GM19397 (cell line): ENCODE results near the gene SH3D19.
A peak's percentile ranks its signal among the peaks of the same experiment; 100 is the strongest.
"Not testable (repeated sequence)": the region's sequence is repeated elsewhere in the genome, so short reads cannot be mapped to it uniquely, and the experiment has no call there.

Experiments
- ATAC-seq: cut with Tn5 transposase; IDR thresholded peaks from one replicate; pipeline ENCODE4 v1.9.1; 2021; ENCODE audit warnings: mild to moderate bottlenecking, moderate library complexity; ENCODE audit not compliant: unreplicated experiment

The SH3D19 gene

DNA sequence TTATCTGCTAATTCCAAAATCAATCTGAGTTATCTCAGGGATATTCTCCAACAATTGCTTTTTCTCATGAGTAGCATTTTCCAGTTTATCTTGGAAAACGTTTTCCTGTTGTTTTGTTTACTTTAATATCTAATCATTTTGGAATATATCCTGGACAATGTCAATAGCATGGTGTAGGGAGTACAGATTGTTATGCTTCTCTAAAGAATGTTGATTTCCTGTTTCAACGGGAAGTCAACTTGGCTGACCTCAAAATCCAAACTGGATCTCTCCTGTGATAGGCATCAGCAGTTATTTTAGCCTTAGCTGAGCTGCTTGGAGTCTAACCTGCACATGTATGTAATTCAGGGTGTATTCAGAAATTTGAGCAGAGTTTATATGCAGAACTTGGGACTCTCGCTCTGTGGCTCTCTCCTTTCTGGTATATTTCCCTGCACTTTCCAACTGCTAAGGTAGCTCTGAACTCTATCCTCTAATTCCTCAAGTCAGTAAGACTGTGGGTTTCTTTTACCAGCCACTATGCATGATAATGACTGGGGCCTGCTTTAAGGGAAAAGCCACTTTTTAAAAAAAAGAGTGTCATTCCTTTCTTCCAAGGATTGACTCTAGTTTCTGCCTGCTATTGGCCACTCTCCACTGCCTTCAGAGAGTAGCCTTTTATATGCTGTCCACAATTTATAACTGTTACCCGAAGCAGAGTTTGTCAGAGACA is 40.7 kb downstream of the SH3D19 start:
- no peak for ATAC-seq

DNA sequence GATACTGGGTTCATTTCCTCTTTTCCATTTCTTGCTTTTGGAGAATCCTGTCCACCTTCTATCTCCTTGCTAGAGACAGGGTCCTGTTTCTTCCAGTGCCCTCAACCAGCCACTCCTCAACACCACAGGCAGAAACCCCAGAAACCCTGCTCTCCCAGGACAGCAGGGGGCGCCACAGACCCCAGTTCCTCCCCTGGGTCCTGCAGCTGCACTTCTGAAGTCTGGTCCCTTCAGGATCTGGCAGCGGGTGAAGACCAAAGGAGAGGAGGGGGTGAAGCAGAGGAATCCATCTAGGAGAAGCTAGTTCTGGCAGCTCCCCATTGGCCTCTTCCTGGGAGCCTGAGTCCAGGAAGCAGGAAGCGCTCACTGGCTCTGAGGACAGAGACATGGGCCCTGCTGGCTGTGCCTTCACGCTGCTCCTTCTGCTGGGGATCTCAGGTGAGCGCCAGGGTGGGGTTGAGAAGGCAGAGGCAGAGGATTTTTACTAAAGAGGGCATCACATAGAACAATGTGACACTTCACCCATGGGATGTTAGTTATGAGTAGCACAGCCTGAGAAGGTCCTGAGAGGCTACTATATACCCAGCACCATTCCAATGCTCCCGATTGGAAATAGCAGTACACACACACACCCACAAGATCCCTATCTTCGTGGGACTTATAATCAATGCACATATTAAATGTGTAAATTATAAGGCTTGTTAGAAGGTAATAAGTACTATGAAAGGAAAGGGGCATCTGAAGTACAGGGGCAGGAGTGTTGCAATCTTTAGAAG is 48.4 kb downstream of the SH3D19 start, which contains the start of gene PRSS48:
PRSS48 (plus strand) TSS at position 375 of the 776 bp plus-strand sequence; CDS start at position 387, 12 bp downstream.
- ATAC-seq = peak; percentile 74

DNA sequence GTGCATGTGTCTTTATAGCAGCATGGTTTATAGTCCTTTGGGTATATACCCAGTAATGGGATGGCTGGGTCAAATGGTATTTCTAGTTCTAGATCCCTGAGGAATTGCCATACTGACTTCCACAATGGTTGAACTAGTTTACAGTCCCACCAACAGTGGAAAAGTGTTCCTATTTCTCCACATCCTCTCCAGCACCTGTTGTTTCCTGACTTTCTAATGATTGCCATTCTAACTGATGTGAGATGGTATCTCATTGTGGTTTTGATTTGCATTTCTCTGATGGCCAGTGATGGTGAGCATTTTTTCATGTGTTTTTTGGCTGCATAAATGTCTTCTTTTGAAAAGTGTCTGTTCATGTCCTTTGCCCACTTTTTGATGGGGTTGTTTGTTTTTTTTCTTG is 56.5 kb downstream of the SH3D19 start:
- ATAC-seq = not testable (repeated sequence)

DNA sequence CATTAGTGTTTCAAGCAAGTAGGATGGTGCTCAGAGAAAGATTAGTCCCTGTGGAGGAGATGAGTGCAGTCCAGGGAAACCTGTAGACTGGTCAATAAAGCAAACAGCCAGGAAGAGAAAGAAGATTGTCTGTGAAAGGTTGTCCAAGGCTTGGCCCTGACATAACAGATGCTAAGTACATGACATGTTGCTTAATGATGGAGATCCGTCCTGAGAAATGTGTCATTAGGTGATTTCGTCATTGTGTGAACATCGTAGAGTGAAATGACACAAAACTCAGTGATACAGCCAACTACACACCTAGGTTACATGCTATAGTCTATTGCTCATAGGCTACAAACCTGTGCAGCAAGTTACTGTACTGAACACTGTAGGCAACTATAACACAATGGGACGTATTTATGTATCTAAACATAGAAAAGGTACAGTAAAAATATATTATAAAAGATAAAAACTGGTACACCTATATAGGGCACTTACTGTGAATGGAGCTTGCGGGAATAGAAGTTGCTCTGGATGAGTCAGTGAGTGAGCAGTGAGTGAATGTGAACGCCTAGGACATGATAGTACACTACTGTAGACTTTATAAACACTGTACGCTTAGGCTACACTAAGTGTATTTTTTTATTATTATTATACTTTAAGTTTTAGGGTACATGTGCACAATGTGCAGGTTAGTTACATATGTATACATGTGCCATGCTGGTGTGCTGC is 57.4 kb downstream of the SH3D19 start:
- ATAC-seq = no peak

DNA sequence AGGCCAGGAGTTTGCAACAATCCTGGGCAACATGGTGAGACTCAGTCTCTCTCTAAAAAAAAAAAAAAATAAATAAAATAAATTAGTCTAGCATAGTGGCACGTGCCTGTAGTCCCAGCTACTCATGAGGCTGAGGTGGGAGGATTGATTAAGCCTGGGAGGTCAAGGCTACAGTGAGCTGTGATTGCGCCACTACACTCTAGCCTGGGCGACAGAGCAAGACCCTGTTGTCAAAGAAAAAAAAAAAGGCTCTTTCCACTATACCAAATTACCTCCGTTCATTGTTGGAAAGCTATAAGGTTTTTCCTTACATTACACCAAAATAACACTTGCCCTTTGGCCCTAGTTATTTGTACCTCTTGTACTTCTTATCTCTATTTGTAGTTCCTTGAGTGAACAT is 58.3 kb downstream of the SH3D19 start:
- ATAC-seq = no peak

DNA sequence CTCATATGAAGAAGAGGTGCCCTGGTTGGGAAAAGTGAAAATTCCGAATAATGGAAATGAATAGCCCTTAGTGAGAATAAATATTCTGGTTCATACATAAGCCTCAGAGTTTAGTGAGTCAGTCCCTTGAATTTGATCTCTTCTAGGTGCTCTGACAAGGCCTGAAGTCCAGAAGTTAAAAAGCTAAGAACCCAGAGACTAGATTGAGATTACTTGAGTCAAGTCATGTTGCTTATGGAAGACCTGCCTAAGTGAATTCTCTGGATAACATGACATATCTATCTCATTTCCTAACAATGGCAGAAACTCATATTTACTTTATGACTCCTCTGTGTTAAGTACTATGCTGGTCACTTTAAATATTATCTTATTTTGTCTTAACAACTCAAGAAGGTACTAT is 58.9 kb downstream of the SH3D19 start:
- no peak for ATAC-seq

DNA sequence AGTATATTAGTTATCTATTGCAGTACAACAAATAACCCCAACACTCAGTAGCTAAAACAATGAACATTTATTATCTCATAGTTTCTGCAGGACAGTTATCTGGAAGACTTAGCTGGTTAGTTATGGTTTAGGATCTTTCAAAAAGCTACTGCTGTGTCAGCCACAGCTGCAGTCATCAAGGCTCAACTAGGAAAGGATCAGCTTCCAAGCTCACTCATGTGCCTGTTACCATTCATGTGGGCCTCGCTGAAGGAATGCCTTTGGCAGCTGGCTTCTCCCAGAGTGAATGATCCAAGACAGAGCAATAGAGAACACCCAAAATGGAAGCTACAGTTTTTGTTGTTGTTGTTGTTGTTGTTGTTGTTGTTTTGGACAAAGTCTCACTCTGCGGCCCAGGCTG is 62.0 kb downstream of the SH3D19 start:
- no peak for ATAC-seq

DNA sequence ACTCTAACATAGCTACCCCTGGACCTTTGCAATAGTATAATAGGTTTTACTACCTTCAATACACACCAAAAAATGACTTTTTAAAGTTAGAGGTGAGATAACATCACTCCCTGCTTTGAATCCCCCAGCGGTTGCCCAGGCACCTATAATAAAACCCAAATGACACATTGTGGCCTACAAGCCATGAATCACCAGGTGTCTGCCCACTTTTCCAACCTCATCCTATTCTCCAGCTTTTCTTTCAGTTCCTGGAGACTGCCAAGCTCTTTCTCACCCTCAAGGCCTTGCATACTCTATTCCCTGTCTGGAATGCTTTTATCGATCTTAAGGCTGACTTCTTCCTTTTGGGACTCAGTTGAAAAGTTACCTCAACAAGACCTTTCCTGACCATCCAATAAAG is 64.9 kb downstream of the SH3D19 start:
- ATAC-seq = no peak

DNA sequence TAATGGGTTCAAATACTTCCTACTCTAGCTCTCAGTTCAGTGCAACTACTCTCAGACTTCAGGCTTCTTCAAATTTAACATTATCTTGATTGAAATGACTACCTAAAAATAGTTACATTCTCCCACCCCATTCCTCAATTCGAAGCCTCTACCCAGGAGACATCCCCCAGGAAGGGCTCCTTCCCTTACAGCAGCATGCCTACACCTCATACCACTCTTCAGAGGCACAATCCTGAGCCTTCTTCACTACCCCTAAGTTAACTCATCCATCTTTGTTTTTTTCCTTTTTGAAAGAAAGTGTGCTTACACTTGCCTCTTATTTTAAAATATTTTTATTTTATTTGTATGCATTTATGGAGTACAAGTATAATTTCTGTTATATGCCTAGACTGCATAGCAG is 65.7 kb downstream of the SH3D19 start:
- ATAC-seq = no peak

DNA sequence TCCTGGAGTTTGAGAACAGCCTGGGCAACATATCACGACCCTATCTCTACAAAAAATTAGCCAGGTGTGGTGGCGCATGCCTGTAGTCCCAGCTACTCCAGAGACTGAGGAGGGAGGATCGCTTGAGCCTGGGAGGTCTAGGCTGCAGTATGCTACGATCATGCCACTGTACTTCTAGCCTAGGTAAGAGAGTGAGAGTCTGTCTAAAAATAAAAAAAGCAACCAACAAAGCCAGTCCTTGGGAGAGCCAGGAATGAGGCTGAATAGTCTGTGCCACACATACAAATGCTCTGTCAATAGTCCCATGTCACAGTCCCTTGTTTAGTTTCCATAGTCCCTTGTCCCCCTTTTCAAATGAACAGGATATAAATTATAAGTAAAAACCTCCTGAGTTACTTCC is 67.7 kb downstream of the SH3D19 start:
- no peak for ATAC-seq

DNA sequence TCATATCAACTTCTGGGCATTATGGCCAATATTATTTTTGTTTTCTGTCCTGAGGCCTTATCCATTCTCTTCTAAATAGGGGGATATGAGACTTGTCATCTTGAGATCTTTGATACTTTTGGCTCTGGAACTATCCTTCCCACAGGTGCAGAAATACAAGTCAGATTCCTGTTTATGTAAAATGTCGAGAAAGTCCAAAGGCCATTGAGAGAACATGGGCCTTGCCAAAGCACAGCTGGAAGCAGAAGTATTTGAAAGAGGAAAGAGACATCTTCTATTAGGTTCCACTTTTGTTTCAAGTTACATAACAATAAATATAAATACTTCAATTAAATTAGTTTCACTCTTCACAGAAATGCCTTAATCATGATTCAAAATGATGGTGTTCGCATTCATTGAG is 69.3 kb downstream of the SH3D19 start:
- no peak for ATAC-seq

DNA sequence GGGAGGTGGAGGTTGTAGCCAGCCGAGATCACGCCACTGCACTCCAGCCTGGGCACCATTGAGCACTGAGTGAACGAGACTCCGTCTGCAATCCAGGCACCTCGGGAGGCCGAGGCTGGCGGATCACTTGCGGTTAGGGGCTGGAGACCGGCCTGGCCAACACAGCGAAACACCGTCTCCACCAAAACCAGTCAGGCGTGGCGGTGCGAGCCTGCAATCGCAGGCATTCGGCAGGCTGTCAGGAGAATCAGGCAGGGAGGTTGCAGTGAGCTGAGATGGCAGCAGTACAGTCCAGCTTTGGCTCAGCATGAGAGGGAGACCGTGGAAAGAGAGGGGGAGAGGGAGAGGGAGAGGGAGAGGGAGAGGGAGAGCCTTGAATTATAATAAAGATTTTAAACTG is 69.7 kb downstream of the SH3D19 start:
- not testable (repeated sequence) for ATAC-seq

DNA sequence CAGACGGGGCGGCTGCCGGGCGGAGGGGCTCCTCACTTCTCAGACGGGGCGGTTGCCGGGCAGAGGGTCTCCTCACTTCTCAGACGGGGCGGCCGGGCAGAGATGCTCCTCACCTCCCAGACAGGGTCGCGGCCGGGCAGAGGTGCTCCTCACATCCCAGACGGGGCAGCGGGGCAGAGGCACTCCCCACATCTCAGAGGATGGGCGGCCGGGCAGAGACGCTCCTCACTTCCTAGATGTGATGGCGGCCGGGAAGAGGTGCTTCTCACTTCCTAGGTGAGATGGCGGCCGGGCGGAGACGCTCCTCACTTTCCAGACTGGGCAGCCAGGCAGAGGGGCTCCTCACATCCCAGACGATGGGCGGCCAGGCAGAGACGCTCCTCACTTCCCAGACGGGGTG is 70.2 kb downstream of the SH3D19 start:
- ATAC-seq = not testable (repeated sequence)

DNA sequence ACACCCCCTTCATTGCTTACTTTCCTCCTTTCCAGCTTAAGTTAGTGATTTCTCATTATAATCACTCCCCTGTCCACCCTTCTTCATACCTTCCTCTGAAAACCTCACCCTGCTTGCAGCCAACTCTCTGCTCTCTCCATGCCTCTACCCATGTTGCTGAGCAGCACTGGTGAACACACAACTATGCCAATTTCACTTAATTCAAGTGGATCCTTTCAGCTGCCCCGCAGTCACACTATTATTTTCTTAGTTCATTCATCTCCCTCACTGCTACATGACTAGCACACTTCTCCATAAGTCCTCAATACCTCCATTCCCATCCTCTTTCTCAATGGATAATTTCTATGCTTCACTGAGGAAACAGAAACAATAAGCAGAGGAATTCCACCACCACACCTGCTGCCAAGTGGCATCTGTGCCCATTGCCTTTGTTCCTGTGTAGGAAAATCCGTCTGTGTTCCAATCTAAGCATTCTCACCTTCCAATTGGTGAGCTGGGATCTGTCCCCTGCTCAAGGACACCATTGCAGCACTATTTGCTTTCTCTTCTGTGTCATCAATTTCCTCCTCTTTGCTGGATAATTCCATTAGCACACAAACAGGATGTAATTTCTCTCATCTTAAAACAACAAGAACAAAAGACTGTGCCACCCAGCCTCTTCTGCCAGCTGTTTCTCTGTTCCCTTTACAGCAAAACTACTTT is 73.7 kb downstream of the SH3D19 start:
- no peak for ATAC-seq

DNA sequence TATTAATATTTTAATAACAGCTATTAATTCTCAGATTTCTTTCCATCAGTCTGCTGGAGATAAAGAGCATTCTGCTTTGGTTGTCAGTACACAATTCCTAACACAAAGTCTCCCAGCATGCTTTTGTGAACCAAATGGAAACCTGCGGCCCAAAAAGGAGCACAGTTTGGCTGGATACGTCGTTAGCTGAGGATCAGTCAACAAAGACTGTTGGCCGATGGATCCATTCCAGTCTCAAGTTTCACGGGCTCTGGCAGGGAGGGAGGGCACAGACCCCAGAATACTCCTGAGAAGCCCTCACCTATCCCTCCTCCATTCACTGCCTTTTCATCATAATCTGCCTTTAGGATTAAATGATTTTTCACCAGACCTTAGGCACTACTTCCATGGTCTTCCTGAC is 74.7 kb downstream of the SH3D19 start:
- ATAC-seq = no peak

DNA sequence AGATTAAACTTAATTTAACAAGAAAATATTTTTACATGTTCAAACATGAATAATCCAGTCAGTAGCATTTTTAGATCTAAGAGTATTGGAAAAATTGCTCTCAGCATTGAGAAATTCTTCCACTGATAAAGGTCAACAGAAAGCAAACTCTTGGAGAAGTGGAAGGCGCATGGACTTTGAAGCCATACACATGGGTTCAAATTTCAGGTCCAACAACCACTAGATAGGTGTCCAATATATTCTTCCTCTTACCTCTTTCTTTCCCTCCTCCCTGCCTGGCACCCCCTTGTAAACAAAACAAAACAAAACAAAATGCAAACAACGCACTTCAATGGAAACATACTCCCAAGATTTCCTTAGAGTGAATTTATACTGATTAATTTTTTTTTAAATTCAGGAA is 76.9 kb downstream of the SH3D19 start:
- no peak for ATAC-seq

DNA sequence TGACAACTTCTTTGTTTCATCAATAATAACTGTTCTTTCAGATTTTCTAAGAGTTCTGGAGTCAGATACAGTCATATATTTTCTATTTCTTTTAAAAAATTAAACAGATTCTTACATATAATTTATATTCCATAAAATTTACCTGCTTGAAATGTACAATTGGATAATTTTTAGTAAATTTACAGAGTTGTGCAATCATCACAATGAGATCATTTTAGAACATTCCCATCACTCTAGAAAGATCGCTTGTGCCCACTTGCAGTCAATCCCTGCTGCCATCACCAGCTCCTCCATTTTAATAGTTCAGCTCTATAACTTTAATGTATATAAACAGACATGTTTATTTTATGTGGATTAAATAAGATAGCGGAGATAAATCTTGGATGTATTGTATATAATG is 78.0 kb downstream of the SH3D19 start:
- ATAC-seq = no peak

DNA sequence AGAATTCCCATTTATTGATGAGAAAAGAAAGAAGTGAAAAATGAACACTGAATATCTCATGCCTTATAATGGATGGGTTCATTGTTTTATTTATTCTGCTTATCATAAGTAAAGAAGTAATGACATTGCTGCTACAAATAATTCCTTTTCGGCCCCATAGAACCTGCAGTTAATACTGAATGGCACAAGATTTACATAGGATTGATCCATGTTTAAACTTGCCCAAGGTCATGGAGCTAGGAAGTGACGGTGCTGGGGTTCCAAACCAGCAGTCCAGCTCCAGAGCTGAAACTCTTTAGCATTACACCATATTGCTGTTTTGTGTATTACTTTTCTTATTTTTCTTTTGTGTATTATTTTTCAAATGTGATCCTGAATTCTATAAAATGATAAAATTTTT is 78.7 kb downstream of the SH3D19 start:
- ATAC-seq = no peak

DNA sequence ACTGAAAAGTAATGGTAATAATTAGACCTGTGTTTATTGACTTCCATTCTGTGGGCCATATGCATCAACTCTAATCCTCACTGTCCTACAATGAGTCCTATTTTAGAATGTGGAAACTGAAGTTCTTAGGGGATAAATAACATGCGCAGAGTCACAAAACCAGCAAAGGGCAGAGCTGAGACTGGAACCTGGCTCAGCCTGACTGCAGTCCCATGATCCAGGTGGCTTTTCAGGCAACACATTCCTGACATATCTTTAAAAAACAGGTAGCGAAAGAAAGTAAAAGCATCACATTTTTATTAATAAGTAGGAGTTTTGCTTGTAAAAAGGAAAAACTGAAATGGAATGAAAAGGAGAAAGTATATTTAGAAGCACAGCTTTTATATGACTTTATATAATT is 83.1 kb downstream of the SH3D19 start:
- ATAC-seq = no peak

DNA sequence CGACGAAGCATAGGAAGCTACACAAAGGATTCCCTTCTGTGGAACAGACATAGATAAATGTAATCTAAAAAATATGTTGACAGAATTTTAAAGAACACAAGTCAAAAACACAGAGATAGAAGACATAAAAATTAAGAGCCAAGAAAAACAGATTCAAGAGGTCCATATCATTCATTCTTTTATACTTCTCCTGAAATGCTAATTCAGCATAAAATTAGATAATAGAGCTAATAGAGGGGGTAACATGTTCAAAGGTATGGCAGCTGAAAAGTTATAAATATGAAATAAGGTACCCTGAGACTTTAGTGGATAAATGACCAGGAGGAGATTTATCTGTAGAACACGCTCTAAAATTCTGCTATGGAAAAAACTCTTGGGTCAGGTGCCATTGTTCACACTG is 85.8 kb downstream of the SH3D19 start:
- ATAC-seq = no peak

DNA sequence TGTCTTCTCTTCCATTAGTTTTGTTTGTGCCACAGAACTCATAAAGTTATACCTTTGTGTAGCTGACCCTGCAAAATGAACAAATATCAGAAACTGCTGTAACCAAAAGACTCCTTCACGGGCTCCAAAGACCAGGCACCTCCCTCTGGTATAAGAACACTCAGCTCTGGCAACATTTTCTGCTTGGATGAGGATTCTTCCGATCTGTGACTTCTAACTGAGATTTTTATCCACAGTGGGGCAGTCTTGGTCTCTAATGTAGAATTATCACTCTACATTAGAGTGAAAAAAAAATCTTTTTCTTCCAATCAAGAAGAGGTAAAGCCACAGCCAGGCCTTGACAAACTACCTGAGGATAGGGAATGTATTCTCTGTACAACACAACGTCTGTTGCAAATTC is 86.9 kb downstream of the SH3D19 start:
- ATAC-seq = no peak
